AG09309 (cell line): ENCODE measurements around the gene FBP2.

ENCODE experiments used
- DNase-seq: peaks from one replicate; pipeline ENCODE4 v3.0.0-alpha.2; 2010; ENCODE audit warnings: low read depth
- H3K4me3 ChIP-seq: 2 replicates; pipeline ENCODE4 v1.5.1; 2011; ENCODE audit warnings: mild to moderate bottlenecking, low read depth, low read length, moderate library complexity; ENCODE audit not compliant: control insufficient read depth
- CTCF ChIP-seq: IDR thresholded peaks from 2 replicates; pipeline ENCODE4 v1.5.1; 2011; ENCODE audit warnings: mild to moderate bottlenecking, low read depth, low read length, inconsistent platforms; ENCODE audit not compliant: insufficient read depth, control insufficient read depth; ENCODE audit errors: missing control alignments

FBP2 gene

DNA sequence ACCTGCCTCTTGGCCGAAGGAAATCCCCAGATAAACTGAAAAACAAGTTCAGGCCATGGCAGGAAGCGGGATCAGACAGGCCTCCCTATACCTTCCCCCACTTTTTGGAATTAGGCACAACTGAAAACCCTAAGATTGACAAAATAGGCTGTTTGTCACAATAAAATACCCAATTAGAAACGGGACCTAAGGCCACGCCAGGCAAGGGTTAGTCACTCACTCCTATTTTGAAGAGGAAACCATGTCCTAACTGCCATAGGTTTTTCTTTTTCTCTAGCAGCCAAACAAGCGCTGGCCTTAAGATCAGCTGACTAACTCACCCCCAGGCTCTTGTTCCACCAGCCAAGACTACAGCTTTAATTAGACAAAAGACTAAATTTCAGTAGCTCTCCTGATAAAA is 11.9 kb downstream of the FBP2 start:
- no peak for TF ChIP-seq CTCF
- no peak for DNase-seq

DNA sequence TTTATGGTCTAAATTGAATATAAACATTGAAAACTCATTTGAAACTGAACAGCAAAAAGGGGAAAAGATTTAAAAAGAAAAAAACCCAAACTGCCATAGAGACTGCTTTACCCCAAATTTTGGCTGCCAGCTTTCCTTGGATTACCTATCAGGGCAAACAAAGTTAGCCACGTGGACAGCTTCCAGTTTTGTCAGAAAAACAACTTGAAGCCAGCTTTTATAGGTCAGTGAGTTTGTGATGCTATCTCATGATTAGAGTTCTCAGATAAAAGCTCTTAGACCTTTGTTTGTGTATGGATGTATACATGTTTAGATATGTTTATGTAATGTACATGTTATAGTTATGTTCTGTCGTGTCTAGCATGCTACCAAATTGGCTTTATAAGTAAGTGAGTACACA is 16.1 kb downstream of the FBP2 start:
- no peak overlapping the region for H3K4me3 ChIP-seq
- TF ChIP-seq CTCF, result no peak
- no peak for DNase-seq

More for the DNA sequence above, 11.9 kb downstream of the FBP2 start:
- no peak overlapping the region for H3K4me3 ChIP-seq

DNA sequence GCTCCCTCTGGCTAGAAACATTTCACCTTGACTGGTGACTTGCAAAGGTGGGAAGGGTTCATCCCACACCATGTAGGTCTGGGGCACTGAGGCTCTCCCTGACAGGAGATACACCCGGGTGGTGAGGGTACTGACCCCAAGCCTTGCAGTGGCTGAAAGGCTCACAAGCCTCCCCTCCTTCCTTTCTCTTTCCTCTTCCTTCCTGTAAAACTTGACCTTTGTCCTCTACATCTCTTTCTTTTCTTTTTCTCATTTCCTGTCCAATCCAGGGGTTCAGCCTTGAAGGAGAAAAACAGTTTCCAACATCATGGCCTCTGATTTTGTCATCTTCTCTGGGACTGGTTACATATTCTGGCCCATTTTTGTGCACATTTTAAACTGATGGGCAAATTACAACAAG is 16.6 kb downstream of the FBP2 start:
- H3K4me3 ChIP-seq, result no peak overlapping the region
- no peak for DNase-seq
- no peak for TF ChIP-seq CTCF

- TF ChIP-seq CTCF, result no peak
- no peak overlapping the region for H3K4me3 ChIP-seq
- no peak for DNase-seq
Observed at GRCh38 chr9:94576131-94576530, 17.5 kb downstream of the FBP2 start.

GRCh38 chr9:94568972-94569712 is 24.5 kb downstream of the FBP2 start:
- TF ChIP-seq CTCF, result no peak
- H3K4me3 ChIP-seq, result no peak overlapping the region
- DNase-seq, result no peak

DNA sequence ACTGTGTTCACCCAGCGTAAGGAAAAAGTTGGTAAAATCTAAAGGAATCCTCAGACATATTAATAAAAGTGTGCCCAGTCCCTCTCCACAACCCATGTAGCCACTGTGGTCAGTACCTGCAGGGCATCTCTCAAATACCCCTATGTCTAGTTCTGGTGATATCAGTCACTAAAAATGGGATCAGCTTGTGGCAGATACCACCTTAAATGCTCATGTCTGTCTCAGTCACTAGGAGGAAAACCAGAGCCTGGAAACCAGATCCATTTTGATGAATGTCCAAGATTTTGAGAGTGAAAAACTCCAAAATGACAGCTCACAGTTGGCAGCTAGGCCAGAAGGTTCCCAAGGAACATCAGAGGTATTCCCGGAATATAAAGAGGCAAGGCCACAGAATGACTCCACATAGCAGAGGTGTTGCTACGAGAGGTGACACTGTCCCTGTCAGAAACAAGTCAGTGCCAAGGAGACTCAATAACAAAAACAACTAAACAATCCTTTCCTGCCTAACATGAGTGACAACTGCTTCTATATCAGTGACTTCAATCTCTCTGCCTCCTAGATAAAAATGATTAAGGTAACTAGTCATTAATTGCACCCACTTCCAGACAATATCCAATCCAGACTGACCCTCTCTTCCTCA is 25.3 kb downstream of the FBP2 start:
- no peak overlapping the region for H3K4me3 ChIP-seq
- no peak for TF ChIP-seq CTCF
- no peak for DNase-seq
